NCI-H1694 (cell line): Measurements from ENCODE around the gene OR5K3.
A peak's percentile ranks its signal among the peaks of the same experiment; 100 is the strongest.
"Not testable (repeated sequence)": the region's sequence is repeated elsewhere in the genome, so short reads cannot be mapped to it uniquely, and the experiment has no call there.

Source experiments
- DNase-seq: peaks from one replicate; lab custom pipeline; 2025; lab: John Stamatoyannopoulos, UW

The OR5K3 gene

GRCh38 chr3:98390366-98390765, at the start of gene OR5K3:
OR5K3 (plus strand) TSS chr3:98390666; CDS start chr3:98390666, 0 bp downstream.
- DNase-seq, result no peak

- DNase-seq, result no peak
These were observed 48.7 kb upstream of the OR5K3 start for GRCh38 chr3:98341758-98342157.

- DNase-seq, result peak; percentile 49
These were observed 46.6 kb upstream of the OR5K3 start for GRCh38 chr3:98343647-98344507.

GRCh38 chr3:98350082-98350481, 40.4 kb upstream of the OR5K3 start:
- DNase-seq, result no peak

GRCh38 chr3:98353554-98353953, 36.9 kb upstream of the OR5K3 start, which contains the start of gene OR5K4:
OR5K4 (plus strand) TSS chr3:98353854; CDS start chr3:98353854, 0 bp downstream.
- DNase-seq, result no peak

- DNase-seq, result no peak
These were observed 31.2 kb upstream of the OR5K3 start for GRCh38 chr3:98359250-98359649.

- no peak for DNase-seq
These were observed 30.3 kb upstream of the OR5K3 start for GRCh38 chr3:98359993-98360675.

- DNase-seq, result no peak
These were observed 29.8 kb upstream of the OR5K3 start for GRCh38 chr3:98360681-98361080.

- DNase-seq, result no peak
These were observed 29.2 kb upstream of the OR5K3 start for GRCh38 chr3:98361289-98361688.

- no peak for DNase-seq
These were observed 22.8 kb upstream of the OR5K3 start for GRCh38 chr3:98367464-98368246.

- no peak for DNase-seq
These were observed 19.3 kb upstream of the OR5K3 start for GRCh38 chr3:98371186-98371585.

GRCh38 chr3:98371853-98372252, 18.6 kb upstream of the OR5K3 start:
- no peak for DNase-seq

- no peak for DNase-seq
These were observed 18.0 kb upstream of the OR5K3 start for GRCh38 chr3:98372445-98372844.

GRCh38 chr3:98376631-98377030, 13.8 kb upstream of the OR5K3 start:
- DNase-seq, result no peak

- no peak for DNase-seq
These were observed 2.3 kb upstream of the OR5K3 start for GRCh38 chr3:98388147-98388546.

- DNase-seq, result no peak
These were observed 4.6 kb downstream of the OR5K3 start for GRCh38 chr3:98395101-98395500.

- DNase-seq, result not testable (repeated sequence)
These were observed 6.0 kb downstream of the OR5K3 start for GRCh38 chr3:98396482-98396881.

GRCh38 chr3:98398513-98398912, 8.0 kb downstream of the OR5K3 start:
- no peak for DNase-seq

GRCh38 chr3:98402507-98402906, 12.0 kb downstream of the OR5K3 start:
- no peak for DNase-seq

- DNase-seq, result no peak
These were observed 13.5 kb downstream of the OR5K3 start for GRCh38 chr3:98404010-98404409.

- no peak for DNase-seq
These were observed 15.6 kb downstream of the OR5K3 start for GRCh38 chr3:98406034-98406433.

GRCh38 chr3:98432575-98432974, 42.1 kb downstream of the OR5K3 start:
- no peak for DNase-seq
